NCI-H460 (cell line): Measurements from ENCODE around the gene DLGAP4. TPM values are rescaled to one million over a fixed set of nuclear protein-coding genes. Genes with fewer than 3 reads are reported as not detected.

Experiments
- DNase-seq: peaks from one replicate; pipeline ENCODE4 v3.0.0-alpha.2; 2016; ENCODE audit warnings: low read depth; ENCODE audit errors: extremely low read depth
- total RNA-seq: library from RNA; depleted of rRNA; stranded (reverse); fragments of >200 nt; shearing (Covaris generic); gene quantifications from 2 replicates; pipeline ENCODE4 v1.2.3, GENCODE V29; 2014

The DLGAP4 gene
- total RNA-seq, 1 experiment from 2014 or later: 10.4 TPM

DNA sequence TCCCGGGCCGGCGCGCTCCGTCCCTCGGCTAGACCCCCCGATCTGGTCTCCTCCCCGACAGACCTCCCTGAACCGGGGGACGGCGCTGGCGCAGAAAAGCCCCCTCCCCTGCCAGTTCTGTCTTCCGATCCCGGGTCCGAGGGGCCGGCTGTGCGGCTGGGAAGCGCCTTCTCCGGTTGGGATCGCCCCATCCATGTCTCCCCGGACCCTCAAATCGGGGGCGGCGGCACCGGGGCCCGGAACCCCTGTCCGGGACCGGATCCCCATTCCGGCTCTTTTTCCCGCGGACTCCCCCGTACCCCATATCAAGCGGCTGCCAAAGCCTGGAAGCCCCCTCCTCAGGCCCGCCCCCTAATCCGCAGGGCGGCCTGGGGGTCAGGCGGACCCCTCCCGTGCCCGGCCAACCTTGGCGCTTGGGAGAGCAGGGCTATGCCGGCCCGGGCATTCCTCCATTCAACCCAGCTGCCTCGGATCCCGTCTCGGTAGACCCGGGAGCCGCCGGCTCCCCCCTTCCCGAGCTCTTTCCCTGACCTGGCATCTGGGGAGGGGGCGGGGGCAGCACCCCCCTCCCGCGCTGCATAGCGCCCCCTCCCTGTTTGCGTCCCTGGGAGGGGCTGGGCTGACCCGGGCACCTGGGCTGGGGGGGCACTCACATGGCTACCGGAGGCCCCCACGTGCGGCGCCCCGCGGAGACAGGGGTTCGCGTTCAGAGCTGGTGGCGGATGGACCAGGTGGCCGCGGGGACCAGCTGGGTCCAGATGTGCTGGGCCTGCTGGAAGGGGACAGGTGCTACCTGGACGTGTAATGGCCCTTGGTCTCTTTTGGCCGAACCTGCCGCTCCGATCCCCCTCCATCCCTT lies 643 bp downstream of the DLGAP4 start:
- DNase-seq: no peak

DNA sequence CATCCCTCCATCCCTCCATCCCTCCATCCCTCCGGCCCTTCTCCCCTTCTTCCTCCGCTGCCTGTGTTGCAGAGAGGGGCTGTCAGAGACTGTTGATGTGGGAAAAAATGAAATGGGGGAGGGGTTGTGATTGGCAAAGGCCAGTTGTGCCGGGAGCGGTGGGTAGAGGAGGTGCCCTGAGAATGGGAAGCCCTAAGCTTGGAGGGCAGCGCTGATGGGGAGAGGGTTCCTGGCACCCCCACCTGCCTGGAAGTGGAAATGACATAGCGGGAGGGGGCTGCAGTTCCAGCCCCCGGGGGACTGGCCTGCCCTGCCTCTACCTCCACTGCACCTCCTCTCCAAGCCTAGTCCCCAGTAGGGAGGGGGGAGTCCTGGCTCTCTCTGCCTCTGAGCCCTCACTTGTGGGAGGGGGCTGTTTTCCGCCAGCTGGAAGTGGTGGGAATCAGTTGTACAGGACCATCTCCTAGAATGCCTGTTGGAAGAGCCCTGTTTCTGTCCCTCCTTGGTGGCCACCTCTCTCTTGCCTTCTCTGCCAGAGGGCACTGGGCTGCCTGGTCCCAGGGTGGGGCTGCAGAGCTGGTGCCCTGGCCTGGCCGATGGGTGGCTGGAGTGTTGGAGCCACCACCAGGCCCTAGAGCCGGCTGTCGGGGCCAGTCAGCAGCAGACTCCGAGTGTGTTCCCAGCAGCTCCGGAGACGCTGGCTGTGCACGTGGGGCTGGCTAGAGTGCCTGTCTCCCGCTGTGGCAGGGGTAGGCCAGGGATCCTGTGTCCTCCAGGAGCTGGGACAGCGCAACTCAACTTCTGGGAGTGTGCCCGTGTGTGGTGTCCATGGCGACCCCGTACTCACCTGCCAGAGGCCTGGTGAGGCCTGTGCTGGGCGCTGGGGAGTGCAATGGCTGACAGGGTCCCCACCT lies 1.5 kb downstream of the DLGAP4 start:
- DNase-seq: no peak

DNA sequence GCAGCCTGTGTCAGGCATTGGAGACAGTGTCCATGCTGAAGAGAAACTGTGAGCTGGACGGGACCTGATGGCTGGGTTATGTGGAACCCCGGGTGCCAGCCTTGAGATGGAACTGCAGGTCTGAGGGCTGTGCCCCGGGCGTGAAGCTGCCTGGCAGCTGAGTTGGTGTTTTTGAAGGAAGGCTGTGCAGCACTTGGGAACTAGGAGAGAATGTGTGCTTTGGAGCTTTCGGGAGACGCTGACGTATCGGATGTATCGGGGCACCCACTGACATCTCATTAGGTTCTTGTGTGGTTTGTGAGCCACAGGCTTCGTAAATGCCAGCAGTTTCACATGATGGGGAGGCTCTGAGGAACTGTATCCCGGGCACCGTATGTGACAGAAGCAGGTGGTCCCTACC lies 2.2 kb downstream of the DLGAP4 start:
- no peak for DNase-seq

DNA sequence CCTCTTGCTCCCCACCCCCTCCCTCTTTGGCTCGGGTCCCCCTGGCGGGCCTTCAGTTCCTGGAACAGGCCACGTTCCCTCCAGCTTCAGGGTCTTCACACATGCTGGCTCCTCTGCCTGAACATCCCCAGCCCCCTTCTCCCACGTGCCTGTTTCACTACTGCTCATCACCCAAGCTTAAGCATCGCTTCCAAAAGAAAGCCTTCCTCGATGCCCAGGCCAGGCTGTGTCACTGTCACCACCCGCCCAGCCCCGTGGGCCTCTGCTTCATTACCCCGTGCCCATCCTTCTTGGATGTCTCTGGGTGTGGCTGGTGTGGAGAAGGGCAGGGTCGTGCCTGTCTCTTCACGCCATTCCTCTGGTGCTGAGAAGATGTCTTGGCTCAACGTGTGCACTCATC lies 2.8 kb downstream of the DLGAP4 start:
- DNase-seq: no peak

DNA sequence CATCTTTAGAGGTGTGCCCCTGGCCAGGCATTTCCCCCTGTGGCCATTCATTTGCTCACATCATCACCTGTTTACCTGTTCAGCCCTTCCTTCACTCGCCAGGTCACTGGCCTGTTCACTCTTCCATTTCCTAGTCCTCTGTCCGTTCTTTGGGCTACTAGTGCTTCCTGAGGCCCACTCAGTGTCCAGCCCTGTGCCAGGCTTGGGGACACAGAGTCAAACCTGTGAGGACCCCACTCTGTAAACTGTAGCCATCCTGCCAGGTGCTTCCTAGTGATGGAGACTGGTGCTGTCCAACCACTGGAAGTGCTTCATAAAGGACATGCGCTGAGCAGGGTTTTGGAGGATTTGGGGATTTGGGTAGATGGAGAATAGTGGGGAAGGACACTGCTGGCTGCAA lies 3.5 kb downstream of the DLGAP4 start:
- no peak for DNase-seq

DNA sequence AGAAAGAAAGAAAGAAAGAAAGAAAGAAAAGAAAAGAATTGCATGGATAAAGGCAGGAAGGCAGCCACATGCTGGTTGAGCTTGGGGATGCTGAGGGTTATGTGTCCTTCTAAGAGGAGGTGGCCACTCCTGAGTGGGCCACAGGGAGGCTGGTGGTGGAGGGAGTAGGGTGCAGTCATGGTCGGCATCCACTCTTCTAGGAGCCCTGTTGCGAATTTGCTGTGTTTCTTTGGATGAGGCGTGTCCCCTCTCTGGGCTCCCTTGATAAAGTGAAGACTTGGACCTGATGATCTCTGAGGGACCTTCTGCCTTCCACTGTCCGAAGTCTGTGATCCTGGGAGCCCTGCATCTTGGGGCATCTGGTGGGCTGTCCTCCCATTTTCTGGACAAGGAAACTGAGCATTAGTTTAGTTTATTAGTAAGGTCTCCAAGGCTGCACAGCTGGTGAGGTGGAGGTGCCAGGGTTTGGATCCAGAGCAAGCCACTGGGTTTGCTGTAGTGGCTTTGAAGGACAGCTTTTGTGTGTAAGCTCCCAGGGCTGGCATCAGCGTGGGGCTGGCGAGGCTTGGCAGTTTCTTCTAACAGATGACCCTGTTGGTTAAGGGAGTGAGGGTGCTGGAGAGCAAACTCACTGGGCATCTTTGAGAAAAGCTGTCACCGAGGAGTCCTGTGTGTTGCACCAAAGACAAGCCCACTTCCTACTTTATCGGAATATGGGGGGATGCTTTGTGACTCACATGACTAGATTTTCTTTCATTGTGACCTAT lies 4.3 kb downstream of the DLGAP4 start:
- no peak for DNase-seq

DNA sequence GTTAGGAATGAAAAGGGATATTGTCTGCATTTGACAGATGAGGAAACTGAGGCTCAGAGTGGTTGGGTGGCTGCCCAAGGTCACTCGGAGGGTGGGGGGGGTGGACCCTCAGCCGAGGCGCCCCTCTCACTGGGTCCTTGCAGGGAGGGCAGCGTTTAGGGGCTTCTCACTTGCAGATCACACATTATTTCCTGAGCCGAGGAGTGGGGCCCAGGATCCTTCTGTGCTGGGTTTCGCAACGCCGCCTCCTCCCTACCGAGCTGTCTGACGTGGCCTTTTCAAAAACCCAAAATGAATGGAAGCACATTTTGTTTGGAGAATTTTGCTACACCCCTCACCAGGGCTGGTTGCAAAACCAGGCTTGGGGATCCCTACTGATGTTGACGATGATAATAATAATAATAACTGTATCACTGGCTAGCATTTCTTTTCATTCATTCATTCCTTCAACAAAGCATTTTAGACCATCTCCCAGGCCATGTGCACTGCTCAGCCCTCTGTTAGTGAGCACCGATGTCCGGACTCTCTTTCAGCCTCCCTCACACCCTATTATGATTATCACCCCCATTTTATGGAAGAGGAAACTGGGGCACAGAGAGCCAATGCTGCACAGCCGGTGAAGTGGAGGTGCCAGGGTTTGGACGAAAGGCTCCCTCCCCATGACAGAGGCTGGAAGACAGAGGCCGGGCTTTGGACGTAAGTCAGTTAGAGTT lies 5.2 kb downstream of the DLGAP4 start:
- DNase-seq: no peak

DNA sequence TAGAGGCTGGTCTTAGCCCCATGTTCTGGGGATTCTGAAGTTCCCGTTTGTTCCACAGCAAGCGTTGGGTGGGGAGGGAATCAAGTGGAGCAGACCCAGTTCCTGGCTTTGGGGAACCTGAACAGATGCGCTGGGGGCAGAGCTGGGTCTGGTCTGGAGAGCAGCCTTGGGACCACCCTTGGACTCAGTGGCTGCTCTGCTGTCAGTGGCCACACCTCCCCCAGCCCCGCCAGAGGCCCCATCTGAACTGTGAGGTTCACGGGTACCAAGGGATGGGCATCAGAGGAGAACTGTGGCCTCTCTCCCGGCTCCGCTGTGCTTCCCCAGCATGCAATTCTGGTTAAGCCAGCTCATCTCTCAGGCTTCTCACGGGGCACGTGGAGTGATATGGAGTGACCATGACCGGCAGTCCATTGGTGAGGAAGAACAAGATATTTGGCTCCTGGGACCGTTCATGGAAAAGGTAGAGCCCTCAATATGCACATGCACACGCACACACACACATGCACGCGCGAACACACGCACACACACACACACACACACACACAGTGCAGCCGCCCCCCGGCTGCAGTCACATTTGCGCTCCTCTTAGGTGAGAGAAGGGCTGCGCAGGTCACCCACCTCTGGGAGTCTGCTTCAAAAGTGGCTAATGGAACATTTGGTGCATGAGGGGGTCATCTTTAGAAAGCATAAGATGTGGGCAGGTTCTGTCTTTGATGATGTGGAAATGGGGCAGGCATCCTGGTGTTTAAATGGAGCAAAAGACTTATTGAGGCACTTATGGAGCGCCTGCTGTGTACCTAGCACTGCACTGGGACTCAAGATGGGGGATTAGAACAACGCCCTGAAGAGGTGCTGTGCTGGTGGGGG lies 6.0 kb downstream of the DLGAP4 start:
- no peak for DNase-seq

DNA sequence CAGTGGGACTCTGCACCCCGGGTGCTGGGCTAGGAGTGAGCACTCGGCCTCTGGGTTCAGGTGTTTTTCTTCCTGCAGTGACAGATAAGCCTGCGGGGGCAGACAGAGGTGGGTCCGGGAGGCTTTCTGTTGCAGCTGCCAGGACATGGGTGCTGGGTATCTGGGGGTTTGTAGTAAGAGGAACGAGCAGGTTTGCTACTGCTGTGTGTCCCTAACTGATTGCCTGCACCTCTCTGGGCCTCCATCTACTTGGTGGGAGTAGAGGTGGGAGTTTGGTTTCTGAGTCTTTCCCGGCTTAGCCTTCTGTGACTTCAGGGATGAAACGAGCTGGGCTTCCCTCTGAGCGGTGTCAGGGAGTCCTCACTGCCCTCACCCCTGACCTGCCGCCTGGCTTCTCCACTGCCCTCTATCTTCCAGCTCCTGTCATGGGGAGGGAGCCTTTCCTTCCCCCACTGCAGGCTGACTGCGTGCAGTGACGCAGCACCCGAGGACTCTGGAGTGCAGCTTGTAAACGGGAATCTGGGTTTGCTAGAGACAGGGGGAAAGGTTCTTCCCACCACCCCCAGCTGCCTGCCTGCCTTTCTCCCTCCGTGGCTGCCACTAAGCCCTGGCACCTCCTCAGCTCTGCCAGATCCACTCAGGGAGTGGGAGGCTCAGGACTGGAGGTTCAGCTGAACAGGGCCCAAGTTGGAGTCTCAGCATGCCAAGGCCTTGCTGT lies 6.7 kb downstream of the DLGAP4 start:
- no peak for DNase-seq

DNA sequence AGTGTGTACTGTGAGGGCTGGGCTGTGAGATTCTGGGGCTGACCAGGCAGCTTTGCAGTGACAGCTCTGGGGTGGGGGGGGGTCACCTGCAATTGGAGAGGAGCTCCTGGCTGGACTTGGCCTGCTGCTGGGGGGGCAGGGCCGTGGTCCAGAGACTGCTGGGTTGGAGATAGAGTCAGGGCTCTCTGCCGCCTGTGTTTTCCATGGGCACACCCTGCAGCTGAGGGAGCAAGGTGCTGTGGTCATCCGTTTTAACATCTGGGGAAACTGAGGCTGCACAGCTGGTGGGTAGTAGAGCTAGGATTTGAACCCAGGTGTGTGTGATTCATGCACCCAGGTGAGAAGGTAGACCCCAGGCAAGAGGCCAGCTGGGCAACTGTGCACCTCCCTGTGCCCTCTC lies 7.3 kb downstream of the DLGAP4 start:
- no peak for DNase-seq

DNA sequence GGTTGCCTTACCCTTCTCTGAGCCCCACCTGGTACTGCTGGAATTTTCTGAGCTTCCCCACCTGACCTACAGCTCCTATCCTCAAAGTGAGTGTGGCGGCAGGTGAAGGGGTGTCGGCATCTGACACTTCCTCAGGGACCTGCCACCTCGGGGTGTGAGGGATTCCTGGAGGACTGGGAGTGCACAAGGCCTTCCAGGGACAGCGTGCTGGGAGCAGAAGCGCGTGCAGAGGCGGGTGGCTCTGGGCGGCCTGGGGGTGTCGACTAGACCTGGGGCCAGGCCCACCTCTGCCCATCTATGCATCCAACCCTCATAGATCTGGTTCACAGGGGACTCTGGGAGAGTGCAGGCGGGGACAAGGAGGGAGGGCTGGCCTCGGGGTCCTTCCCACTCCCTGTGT lies 7.8 kb downstream of the DLGAP4 start:
- no peak for DNase-seq

DNA sequence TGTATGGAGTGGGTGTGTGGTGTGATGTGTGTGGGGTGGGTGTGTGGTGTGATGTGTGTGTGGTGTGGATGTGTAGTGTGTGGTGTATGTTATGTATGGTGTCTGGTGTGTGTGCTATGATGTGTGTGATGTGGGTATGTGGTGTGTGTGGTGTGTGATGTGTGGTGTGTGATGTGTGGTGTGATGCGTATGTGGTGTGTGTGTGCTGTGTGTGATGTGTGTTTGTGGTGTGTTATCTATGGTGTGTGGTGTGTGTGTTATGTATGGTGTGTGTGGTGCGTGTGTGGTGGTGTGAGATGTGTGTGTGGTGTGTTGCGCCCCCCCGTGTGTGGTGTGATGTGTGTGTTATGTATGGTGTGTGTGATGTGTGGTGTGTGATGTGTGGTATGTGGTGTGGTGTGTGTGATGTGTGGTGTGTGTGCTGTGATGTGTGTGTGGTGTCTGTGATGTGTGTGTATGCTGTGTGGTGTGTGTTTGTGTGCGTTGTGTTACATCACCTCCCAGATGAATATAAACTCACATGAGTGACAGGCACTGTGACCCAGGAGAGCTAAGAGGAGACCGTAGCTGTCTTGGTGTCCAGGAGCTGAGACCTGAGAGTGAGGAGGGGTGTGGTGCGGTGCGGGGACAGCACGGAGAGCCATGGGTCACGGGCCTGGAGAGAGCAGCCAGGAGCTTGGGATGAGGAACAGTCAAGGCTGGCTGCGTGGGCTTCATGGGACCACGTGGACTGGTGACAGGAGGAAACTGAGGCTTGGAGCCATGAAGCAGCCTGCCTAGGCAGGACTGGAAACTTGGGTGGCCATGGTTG lies 8.8 kb downstream of the DLGAP4 start:
- DNase-seq: no peak

DNA sequence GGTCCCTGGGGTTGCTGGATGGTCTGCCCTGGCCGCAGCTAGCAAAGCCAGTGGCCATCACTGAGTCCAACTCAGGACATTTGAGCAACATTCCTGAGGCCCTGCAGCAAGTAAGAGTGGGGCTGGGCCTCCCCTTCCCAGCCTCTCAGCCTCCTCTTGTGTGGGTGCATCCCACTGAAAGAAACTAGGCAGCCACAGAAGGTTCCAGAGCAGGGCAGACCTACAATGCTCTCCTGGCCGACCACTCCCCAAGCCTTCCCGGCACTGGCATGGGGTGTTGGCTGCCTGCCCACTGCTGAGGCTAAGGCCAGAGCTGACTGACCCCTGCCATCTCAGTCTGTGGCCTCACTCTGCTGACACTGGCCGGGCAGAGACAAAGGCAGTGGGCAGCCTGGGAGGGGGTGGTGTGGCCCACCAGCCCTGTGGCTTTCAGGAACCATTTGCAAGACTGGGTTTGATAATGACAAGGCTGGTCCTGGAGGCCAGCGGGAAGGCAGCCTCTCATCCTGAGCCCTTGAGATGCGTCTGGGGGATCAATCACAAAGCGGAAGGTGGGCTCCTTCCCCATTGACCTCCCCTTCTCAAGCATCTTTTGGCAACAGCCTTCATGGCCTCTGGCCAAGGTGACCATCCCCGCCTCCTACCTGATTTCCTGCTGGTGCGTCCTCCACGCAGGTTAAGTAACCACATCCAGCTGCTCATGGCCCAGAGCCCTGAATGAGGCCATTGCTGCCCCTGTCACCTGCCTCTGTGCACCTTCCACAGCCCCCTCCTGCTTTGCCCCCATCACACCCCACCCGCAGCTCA lies 9.6 kb downstream of the DLGAP4 start:
- no peak for DNase-seq

DNA sequence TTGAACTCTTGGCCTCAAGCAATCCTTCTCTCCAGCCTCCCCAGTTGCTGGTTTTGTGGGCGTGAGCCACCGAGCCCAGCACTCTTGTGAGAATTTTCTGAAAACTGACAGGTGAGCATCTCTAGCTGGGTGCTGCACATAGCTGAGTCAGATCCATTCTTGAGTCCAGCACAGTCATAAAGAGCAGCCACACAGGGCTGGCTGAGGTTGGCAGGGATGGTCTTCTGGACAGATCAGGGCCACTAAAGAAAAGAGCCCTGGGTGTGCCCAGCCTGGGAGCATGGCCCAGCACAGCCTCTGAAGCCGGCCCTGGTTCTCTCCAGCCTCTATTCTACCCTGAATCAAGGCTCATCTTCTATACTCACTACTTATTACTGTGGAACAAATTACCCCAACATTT lies 11.5 kb downstream of the DLGAP4 start:
- DNase-seq: no peak

DNA sequence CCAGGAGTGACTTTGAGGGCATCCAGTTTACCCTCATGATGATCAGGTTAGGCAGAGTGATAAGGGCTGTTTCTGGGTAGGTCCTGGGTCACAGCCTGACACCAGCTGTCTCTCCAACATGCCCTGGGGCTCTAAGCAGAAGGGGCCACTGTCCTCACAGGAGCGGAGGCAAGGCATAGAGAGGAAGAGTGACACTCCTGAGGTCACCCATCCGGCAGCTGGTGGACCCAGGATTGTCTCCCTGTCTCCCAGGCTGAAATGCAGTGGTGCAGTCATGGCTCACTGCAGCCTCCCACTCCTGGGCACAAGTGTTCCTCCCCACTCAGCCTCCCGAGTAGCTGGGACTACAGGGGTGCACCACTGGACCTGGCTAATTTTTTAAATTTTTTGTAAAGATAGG lies 12.0 kb downstream of the DLGAP4 start:
- DNase-seq: no peak

DNA sequence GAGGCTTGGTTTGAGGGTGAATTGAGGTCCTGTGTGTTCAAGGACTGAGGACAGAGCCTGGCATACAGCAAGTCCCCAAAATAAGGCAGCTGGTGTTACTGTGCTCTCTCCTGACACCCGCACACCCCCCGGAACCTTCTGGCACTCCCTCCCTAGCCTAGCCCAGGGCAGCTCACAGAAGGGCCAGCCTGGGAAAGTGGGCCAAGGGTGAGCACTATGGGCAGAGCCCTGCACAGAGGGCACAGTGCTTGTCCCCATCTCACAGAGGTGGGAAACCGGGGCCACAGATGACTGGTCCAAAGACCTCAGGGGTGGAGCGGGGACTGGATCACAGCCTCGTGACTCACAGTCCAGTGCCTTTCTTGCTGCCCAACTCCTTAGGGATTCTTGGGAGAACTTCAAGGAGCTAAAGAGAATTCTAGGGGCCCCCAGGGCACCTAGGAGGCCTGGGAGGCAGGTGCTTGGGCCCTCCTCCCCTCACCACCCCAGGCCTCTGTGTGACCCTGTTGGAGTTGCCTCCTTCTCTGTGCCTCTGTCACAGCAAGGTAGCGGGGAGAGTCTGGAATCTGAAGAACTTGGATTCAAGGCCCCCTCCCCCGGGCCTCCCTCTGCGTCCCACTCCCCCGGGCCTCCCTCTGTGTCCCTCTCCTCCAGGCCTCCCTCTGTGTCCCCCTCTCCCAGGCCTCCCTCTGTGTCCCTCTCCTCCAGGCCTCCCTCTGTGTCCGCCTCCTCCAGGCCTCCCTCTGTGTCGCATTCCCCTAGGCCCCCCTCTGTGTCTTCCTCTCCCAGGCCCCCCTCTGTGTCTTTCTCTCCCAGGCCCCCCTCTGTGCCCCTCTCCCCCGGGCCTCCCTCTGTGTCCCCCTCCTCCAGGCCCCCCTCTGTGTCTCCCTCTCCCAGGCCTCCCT lies 13.5 kb downstream of the DLGAP4 start:
- no peak for DNase-seq
